Gastroesophageal sphincter (tissue), 3 donors: Measurements from ENCODE around the gene P3H1.
"Not testable (repeated sequence)": the region's sequence is repeated elsewhere in the genome, so short reads cannot be mapped to it uniquely, and the experiment has no call there.

Source experiments
- EP300 ChIP-seq: sonication (generic); formaldehyde crosslinking; IDR thresholded peaks from one replicate; pipeline ENCODE4 v1.6.1; 2017; ENCODE audit warnings: antibody characterized with exemption, mild to moderate bottlenecking
- POLR2AphosphoS5 ChIP-seq: sonication (generic); formaldehyde crosslinking; IDR thresholded peaks from one replicate; pipeline ENCODE4 v1.6.1; 2017; ENCODE audit warnings: antibody characterized with exemption
- TF ChIP-seq, protein P1 (sequence below), 4 experiments: fragments of 200-600 bp in 2 of 4; fragments of 450-650 bp in 2 of 4; sonication (generic) in 1 of 4; IDR thresholded peaks; one replicate each; pipeline ENCODE4 v1.5.1; 2017 to 2019; ENCODE audit warnings: antibody characterized with exemption in 4 of 4, mild to moderate bottlenecking in 2 of 4, moderate library complexity in 2 of 4

DNA sequence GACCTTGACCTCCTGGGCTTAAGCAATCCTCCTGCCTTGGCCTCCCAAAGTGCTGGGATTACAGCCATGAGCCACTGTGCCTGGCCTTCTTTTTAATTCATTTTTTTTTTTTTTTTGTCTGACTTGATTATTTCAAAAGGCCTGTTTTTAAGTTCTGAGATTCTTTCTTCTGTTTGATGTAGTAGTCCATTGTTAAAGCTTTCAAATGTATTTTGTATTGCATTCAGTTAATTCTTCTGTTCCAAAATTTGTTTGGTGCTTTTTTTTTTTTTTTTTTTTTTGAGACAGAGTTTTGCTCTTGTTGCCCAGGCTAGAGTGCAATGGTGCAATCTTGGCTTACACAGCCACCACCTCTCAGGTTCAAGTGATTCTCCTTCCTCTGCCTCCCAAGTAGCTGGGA, 52.4 kb downstream of the P3H1 start:
- not testable (repeated sequence) for TF ChIP-seq EP300, POLR2AphosphoS5
- TF ChIP-seq, protein P1, sequence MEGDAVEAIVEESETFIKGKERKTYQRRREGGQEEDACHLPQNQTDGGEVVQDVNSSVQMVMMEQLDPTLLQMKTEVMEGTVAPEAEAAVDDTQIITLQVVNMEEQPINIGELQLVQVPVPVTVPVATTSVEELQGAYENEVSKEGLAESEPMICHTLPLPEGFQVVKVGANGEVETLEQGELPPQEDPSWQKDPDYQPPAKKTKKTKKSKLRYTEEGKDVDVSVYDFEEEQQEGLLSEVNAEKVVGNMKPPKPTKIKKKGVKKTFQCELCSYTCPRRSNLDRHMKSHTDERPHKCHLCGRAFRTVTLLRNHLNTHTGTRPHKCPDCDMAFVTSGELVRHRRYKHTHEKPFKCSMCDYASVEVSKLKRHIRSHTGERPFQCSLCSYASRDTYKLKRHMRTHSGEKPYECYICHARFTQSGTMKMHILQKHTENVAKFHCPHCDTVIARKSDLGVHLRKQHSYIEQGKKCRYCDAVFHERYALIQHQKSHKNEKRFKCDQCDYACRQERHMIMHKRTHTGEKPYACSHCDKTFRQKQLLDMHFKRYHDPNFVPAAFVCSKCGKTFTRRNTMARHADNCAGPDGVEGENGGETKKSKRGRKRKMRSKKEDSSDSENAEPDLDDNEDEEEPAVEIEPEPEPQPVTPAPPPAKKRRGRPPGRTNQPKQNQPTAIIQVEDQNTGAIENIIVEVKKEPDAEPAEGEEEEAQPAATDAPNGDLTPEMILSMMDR (IDR thresholded peaks at IDR 0.05) = not testable (repeated sequence)
